HCT116 (cell line): ENCODE results near the gene SLC26A9. TPM values are rescaled to one million over a fixed set of nuclear protein-coding genes. Genes with fewer than 3 reads are reported as not detected.
A peak's percentile ranks its signal among the peaks of the same experiment; 100 is the strongest.

Experiments used
- ATAC-seq: fragments of 200-7000 bp; cut with Tn5 transposase; 2 replicates; pipeline ENCODE4 v1.9.1; 2020; ENCODE audit warnings: mild to moderate bottlenecking, moderate library complexity
- BruUV-seq: library from RNA; stranded (reverse); fragments of 400-500 nt; replicated peaks from 2 replicates; lab custom pipeline; 2021; lab: Mats Ljungman, UMichigan
- CTCF ChIA-PET: fragments of 300-600 bp; sonication (Branson Sonifier 250); formaldehyde crosslinking; loops from one replicate; lab custom pipeline; 2021; ENCODE audit warnings: antibody characterized with exemption; lab: Charles Lee
- POLR2A ChIA-PET: fragments of 300-600, 350-600 bp; sonication (Branson Sonifier 250); formaldehyde crosslinking; loops from one replicate; lab custom pipeline; 2021; ENCODE audit warnings: antibody characterized with exemption; lab: Charles Lee
- RAD21 ChIA-PET, 2 experiments: fragments of 300-600 bp; sonication (Branson Sonifier 250); formaldehyde crosslinking; loops; one replicate each; lab custom pipeline; 2023; ENCODE audit warnings: low total read pairs in 2 of 2; ENCODE audit not compliant: uncharacterized antibody in 2 of 2, unreplicated experiment in 2 of 2, low non-redundant PET in 1 of 2; lab: Charles Lee
- DNase-seq: peaks from one replicate; pipeline ENCODE4 v3.0.0-alpha.2; 2010; ENCODE audit warnings: low read depth, low spot score
- H2AFZ ChIP-seq: fragments of 200-600 bp; shearing (Covaris generic), sonication (generic); 2 replicates; pipeline ENCODE4 v1.6.1; 2017; ENCODE audit warnings: low read depth, mixed run types, mixed read lengths, antibody characterized with exemption, low read length; ENCODE audit not compliant: poor library complexity, severe bottlenecking
- H3K27ac ChIP-seq: 2 replicates; pipeline ENCODE4 v1.5.1; 2012; ENCODE audit warnings: low read depth, low read length
- H3K27me3 ChIP-seq: fragments of 200-600 bp; sonication (generic); 2 replicates; pipeline ENCODE4 v1.6.1; 2016; ENCODE audit warnings: mixed run types, low read length, mixed read lengths; ENCODE audit not compliant: insufficient read depth
- H3K36me3 ChIP-seq, 2 experiments: fragments of 200-500 bp in 1 of 2; fragments of 200-600 bp in 1 of 2; sonication (Bioruptor generic) in 1 of 2; sonication (generic) in 1 of 2; 2 replicates each; pipeline versions ENCODE4 v1.5.1 to v1.6.1; 2014 to 2016; ENCODE audit warnings: low read length in 2 of 2, inconsistent platforms in 1 of 2, mixed read lengths in 1 of 2, mixed run types in 1 of 2; ENCODE audit not compliant: insufficient read depth in 2 of 2, control insufficient read depth in 1 of 2
- H3K4me1 ChIP-seq, 2 experiments: fragments of 200-600 bp in 1 of 2; sonication (generic) in 1 of 2; 2 replicates each; pipeline versions ENCODE4 v1.5.1 to v1.6.1; 2012 to 2017; ENCODE audit warnings: low read length in 2 of 2, inconsistent platforms in 1 of 2, mild to moderate bottlenecking in 1 of 2, mixed read lengths in 1 of 2, mixed run types in 1 of 2, moderate library complexity in 1 of 2; ENCODE audit not compliant: insufficient read depth in 2 of 2, control insufficient read depth in 1 of 2
- H3K4me2 ChIP-seq: fragments of 200-600 bp; sonication (generic); 2 replicates; pipeline ENCODE4 v1.6.1; 2017; ENCODE audit warnings: mixed run types, low read length, mixed read lengths
- H3K4me3 ChIP-seq, 2 experiments: fragments of 200-600 bp in 1 of 2; sonication (generic) in 1 of 2; replicated peaks in 1 of 2; 2 replicates each; pipeline ENCODE4 v1.5.1; 2011 to 2016; ENCODE audit warnings: low read length in 2 of 2, control low read depth in 1 of 2, low read depth in 1 of 2, mild to moderate bottlenecking in 1 of 2, mixed read lengths in 1 of 2, mixed run types in 1 of 2
- H3K79me2 ChIP-seq: fragments of 200-600 bp; sonication (generic); 2 replicates; pipeline ENCODE4 v1.6.1; 2017; ENCODE audit warnings: mild to moderate bottlenecking, mixed run types, low read length, moderate library complexity, mixed read lengths; ENCODE audit not compliant: insufficient read depth
- H3K9ac ChIP-seq: fragments of 200-600 bp; sonication (generic); 2 replicates; pipeline ENCODE4 v1.6.1; 2016; ENCODE audit warnings: low read length, mixed read lengths
- H3K9me2 ChIP-seq: fragments of 200-600 bp; sonication (generic), shearing (Covaris generic); 2 replicates; pipeline ENCODE4 v1.6.1; 2017; ENCODE audit warnings: mixed run types, mild to moderate bottlenecking, moderate library complexity; ENCODE audit not compliant: insufficient read depth
- H3K9me3 ChIP-seq, 2 experiments: fragments of 200-500 bp in 1 of 2; fragments of 200-600 bp in 1 of 2; sonication (Bioruptor generic) in 1 of 2; sonication (generic) in 1 of 2; 2 replicates each; pipeline ENCODE4 v1.6.1; 2014 to 2017; ENCODE audit warnings: low read length in 2 of 2, mixed read lengths in 2 of 2, inconsistent platforms in 1 of 2, low read depth in 1 of 2, mild to moderate bottlenecking in 1 of 2, mixed run types in 1 of 2, moderate library complexity in 1 of 2; ENCODE audit not compliant: control insufficient read depth in 1 of 2, insufficient read depth in 1 of 2
- H4K20me1 ChIP-seq: fragments of 200-600 bp; sonication (generic), shearing (Covaris generic); 2 replicates; pipeline ENCODE4 v1.6.1; 2017; ENCODE audit warnings: mixed run types, mild to moderate bottlenecking, moderate library complexity; ENCODE audit not compliant: insufficient read depth
- CEBPB ChIP-seq: IDR thresholded peaks from 2 replicates; pipeline ENCODE4 v1.6.1; 2012; ENCODE audit warnings: low read depth
- RAD21 ChIP-seq: IDR thresholded peaks from 2 replicates; pipeline ENCODE4 v1.6.1; 2012; ENCODE audit warnings: low read depth, mild to moderate bottlenecking
- intact Hi-C: fragments of 100-400 bp; cut with micrococcal nuclease; formaldehyde crosslinking; loops from 2 replicates; pipeline ENCODE4 v1.10.0; 2022
- total RNA-seq: library from RNA; stranded (reverse); gene quantifications from one replicate; pipeline ENCODE4 v1.2.1, GENCODE V29; 2021; ENCODE audit not compliant: unreplicated experiment
- TF ChIP-seq, protein P1 (sequence below), 3 experiments: fragments of 200-600 bp in 1 of 3; sonication (generic) in 1 of 3; IDR thresholded peaks in 2 of 3; conservative IDR thresholded peaks in 1 of 3; 2 replicates each; pipeline ENCODE4 v1.5.1; 2012 to 2017; ENCODE audit warnings: low read depth in 2 of 3, low read length in 2 of 3, antibody characterized with exemption in 1 of 3, borderline replicate concordance in 1 of 3, control low read depth in 1 of 3, mild to moderate bottlenecking in 1 of 3, mixed read lengths in 1 of 3, mixed run types in 1 of 3, moderate library complexity in 1 of 3; ENCODE audit not compliant: insufficient read depth in 1 of 3
- TF ChIP-seq, protein P2 (sequence below): IDR thresholded peaks from 2 replicates; pipeline ENCODE4 v1.6.1; 2011; ENCODE audit warnings: mild to moderate bottlenecking, low read length, moderate library complexity; ENCODE audit not compliant: insufficient replicate concordance; ENCODE audit errors: extremely low read depth

The SLC26A9 gene
- total RNA-seq, 1 experiment from 2014 or later = not detected

DNA sequence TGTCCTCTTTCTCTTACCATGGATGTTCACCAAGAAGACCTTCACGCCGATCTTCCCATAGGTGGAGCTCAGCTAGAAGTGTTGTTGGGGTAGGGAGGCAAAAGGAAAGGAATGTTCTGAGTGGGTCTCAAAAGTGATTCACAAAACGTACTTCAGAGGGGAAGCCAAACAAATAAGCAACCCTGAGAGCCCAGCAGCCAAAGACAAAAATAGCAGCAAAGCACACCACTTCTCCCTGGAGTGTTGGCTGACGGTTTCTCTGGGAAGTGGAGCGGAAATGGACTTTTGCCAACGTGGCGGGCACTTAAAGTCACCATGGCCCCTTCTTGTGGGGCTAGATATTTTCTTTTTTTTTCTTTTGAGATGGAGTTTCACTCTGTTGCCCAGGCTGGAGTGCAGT is 23.1 kb downstream of the SLC26A9 start (continued):
- TF ChIP-seq CEBPB = no peak

- CTCF ChIA-PET = interaction anchor here (0.7 to 9.0 kb wide), 17 partner anchors 12 to 328 kb away, joined by 3 to 339 read pairs (median 4); partner anchors contain the start of gene SLC26A9
- peak; percentile 74 for DNase-seq
- Histone ChIP-seq H3K79me2 (no peaks in the 10 kb centered on the region), H3K9me2 (no peaks in the 10 kb centered on the region), H3K27me3 (no peaks in the 10 kb centered on the region), H3K4me2 (no peak overlapping the region), H3K4me3 (no peak overlapping the region), H3K36me3 (no peaks in the 10 kb centered on the region), H3K9ac (no peak overlapping the region), H3K27ac (no peak overlapping the region), H3K9me3 (no peaks in the 10 kb centered on the region), H3K4me1 (no peaks in the 10 kb centered on the region), H2AFZ (no peak overlapping the region), H4K20me1 (no peaks in the 10 kb centered on the region)
- intact Hi-C loops = loop anchor here (1.0 to 2.0 kb wide), 2 partner anchors 58 to 188 kb away; no protein-coding TSS in a partner anchor
- POLR2A ChIA-PET = interaction anchor here (3.9 kb wide), 1 partner anchor 58 kb away, joined by 17 read pairs; no protein-coding TSS in a partner anchor
- peak; percentile 96 for ATAC-seq
- BruUV-seq = no TSS peak
- peak; percentile 98 for TF ChIP-seq RAD21
- TF ChIP-seq, protein P1, sequence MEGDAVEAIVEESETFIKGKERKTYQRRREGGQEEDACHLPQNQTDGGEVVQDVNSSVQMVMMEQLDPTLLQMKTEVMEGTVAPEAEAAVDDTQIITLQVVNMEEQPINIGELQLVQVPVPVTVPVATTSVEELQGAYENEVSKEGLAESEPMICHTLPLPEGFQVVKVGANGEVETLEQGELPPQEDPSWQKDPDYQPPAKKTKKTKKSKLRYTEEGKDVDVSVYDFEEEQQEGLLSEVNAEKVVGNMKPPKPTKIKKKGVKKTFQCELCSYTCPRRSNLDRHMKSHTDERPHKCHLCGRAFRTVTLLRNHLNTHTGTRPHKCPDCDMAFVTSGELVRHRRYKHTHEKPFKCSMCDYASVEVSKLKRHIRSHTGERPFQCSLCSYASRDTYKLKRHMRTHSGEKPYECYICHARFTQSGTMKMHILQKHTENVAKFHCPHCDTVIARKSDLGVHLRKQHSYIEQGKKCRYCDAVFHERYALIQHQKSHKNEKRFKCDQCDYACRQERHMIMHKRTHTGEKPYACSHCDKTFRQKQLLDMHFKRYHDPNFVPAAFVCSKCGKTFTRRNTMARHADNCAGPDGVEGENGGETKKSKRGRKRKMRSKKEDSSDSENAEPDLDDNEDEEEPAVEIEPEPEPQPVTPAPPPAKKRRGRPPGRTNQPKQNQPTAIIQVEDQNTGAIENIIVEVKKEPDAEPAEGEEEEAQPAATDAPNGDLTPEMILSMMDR (IDR thresholded peaks at IDR 0.05 in 2 of 3, conservative IDR thresholded peaks at IDR 0.05 in 1 of 3; ENCODE audit: borderline replicate concordance in 1 of 3, insufficient read depth in 1 of 3, low read depth in 2 of 3, low read length in 2 of 3) = peak; percentile 86 to 94 (median 89)
- TF ChIP-seq, protein P2, sequence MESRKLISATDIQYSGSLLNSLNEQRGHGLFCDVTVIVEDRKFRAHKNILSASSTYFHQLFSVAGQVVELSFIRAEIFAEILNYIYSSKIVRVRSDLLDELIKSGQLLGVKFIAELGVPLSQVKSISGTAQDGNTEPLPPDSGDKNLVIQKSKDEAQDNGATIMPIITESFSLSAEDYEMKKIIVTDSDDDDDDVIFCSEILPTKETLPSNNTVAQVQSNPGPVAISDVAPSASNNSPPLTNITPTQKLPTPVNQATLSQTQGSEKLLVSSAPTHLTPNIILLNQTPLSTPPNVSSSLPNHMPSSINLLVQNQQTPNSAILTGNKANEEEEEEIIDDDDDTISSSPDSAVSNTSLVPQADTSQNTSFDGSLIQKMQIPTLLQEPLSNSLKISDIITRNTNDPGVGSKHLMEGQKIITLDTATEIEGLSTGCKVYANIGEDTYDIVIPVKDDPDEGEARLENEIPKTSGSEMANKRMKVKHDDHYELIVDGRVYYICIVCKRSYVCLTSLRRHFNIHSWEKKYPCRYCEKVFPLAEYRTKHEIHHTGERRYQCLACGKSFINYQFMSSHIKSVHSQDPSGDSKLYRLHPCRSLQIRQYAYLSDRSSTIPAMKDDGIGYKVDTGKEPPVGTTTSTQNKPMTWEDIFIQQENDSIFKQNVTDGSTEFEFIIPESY = no peak
- RAD21 ChIA-PET = interaction anchor here (0.7 to 6.5 kb wide), 6 partner anchors 58 to 187 kb away, joined by 3 to 75 read pairs (median 6); no protein-coding TSS in a partner anchor
Observed at GRCh38 chr1:205918955-205919746, 24.1 kb downstream of the SLC26A9 start.
